Measurements from ENCODE around the gene NISCH.
A peak's percentile ranks its signal among the peaks of the same experiment; 100 is the strongest.

NISCH gene

GRCh38 chr3:52452570-52453221, 2.7 kb upstream of the NISCH start:
- Histone ChIP-seq H3K36me3 (ENCODE audit: insufficient read depth, low read length) (no peaks in the 10 kb centered on the region; the same call in 1 of the 2 replicates), H3K9ac (ENCODE audit: low read depth, low read length, poor library complexity, severe bottlenecking) (no peak overlapping the region), H3K9me3 (ENCODE audit: insufficient read depth, low read depth, low read length) (no peaks in the 10 kb centered on the region), H3K4me3 (ENCODE audit: low read length, poor library complexity, severe bottlenecking) (no peak overlapping the region), H3K4me1 (ENCODE audit: insufficient read depth, low read length, poor library complexity, severe bottlenecking) (peaks cover 21% of the 10 kb centered on the region), H2AFZ (ENCODE audit: low read length) (no peak overlapping the region), H3F3A (ENCODE audit: low read depth) (no peaks in the 10 kb centered on the region), H4K20me1 (ENCODE audit: insufficient read depth, low read length, poor library complexity, severe bottlenecking) (peaks cover 7% of the 10 kb centered on the region), H3K27me3 (ENCODE audit: insufficient read depth, low read length, poor library complexity, severe bottlenecking) (peaks cover 6% of the 10 kb centered on the region), H3K9me2 (replicated peaks; ENCODE audit: low read depth, low read length) (no peaks in the 10 kb centered on the region), H3K79me2 (ENCODE audit: insufficient read depth, low read length) (peaks cover 28% of the 10 kb centered on the region), H3K4me2 (ENCODE audit: low read depth, low read length, poor library complexity, severe bottlenecking) (no peak overlapping the region)
- TF ChIP-seq, protein P1, sequence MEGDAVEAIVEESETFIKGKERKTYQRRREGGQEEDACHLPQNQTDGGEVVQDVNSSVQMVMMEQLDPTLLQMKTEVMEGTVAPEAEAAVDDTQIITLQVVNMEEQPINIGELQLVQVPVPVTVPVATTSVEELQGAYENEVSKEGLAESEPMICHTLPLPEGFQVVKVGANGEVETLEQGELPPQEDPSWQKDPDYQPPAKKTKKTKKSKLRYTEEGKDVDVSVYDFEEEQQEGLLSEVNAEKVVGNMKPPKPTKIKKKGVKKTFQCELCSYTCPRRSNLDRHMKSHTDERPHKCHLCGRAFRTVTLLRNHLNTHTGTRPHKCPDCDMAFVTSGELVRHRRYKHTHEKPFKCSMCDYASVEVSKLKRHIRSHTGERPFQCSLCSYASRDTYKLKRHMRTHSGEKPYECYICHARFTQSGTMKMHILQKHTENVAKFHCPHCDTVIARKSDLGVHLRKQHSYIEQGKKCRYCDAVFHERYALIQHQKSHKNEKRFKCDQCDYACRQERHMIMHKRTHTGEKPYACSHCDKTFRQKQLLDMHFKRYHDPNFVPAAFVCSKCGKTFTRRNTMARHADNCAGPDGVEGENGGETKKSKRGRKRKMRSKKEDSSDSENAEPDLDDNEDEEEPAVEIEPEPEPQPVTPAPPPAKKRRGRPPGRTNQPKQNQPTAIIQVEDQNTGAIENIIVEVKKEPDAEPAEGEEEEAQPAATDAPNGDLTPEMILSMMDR (conservative IDR thresholded peaks at IDR 0.05; ENCODE audit: low read length) = no peak
- TF ChIP-seq EZH2phosphoT487 (IDR thresholded peaks at IDR 0.05; ENCODE audit: borderline replicate concordance) = no peak

DNA sequence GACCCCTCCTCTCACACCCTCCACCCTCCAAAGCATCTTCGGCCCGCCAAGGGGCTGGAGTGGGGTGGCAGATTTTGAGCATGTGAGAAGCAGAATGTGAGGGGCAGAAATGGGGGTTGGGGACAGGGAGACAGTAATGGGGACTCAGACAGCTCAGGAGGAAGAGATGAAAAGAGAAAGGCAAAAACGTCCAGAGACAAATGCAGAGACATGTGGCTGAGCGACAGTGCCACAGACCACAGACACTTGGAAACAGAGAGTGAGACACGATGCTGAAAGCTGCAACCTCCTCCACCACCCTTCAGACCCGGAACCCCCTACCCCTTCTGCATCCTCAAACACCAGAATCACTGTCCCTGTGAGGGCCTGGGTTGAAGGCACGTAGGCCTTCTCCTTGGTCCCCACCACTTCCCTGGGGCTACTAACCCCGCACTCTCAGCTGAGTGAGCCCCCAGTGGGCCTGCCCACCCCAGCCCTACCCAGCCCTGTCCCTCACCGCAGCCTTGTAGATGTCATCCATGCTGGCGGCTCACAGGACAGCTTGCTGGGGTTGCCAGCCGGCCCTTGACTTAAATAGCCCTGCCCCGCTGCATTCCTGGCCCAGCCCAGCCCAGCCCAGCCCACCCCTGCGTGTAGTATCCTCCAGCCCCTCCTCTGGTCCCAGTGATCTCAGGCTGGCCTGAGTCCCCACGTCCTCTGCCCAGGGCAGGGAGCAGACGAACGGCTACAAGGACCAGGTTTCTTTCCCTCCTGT, 1.7 kb upstream of the NISCH start, which contains the start of gene TNNC1:
TSS of gene TNNC1 (minus strand) at position 546 of the 754 bp plus-strand sequence. CDS start at position 520, 26 bp downstream.
- Histone ChIP-seq H3K4me1 (ENCODE audit: insufficient read depth, low read length, poor library complexity, severe bottlenecking) (peaks cover 31% of the 10 kb centered on the region), H3K9me3 (ENCODE audit: insufficient read depth, low read depth, low read length) (no peaks in the 10 kb centered on the region), H4K20me1 (ENCODE audit: insufficient read depth, low read length, poor library complexity, severe bottlenecking) (peaks cover 16% of the 10 kb centered on the region), H3K9me2 (replicated peaks; ENCODE audit: low read depth, low read length) (no peaks in the 10 kb centered on the region), H3K36me3 (ENCODE audit: insufficient read depth, low read length) (peaks cover 9% of the 10 kb centered on the region; the same call in 1 of the 2 replicates), H3K4me3 (ENCODE audit: low read length, poor library complexity, severe bottlenecking) (peak within 1 kb of the TSS; percentile 82), H2AFZ (ENCODE audit: low read length) (peak within 1 kb of the TSS; percentile 90), H3K4me2 (ENCODE audit: low read depth, low read length, poor library complexity, severe bottlenecking) (peak within 1 kb of the TSS; percentile 89), H3K79me2 (ENCODE audit: insufficient read depth, low read length) (peaks cover 38% of the 10 kb centered on the region), H3K9ac (ENCODE audit: low read depth, low read length, poor library complexity, severe bottlenecking) (peak within 1 kb of the TSS; percentile 99), H3F3A (ENCODE audit: low read depth) (no peaks in the 10 kb centered on the region), H3K27me3 (ENCODE audit: insufficient read depth, low read length, poor library complexity, severe bottlenecking) (peaks cover 6% of the 10 kb centered on the region)
- TF ChIP-seq, protein P1 (conservative IDR thresholded peaks at IDR 0.05; ENCODE audit: low read length) = no peak
- no peak for TF ChIP-seq EZH2phosphoT487 (IDR thresholded peaks at IDR 0.05; ENCODE audit: borderline replicate concordance)

GRCh38 chr3:52454250-52454937, 1.0 kb upstream of the NISCH start:
- no peak overlapping the region; the same call in 1 of the 2 replicates for H2AFZ ChIP-seq (ENCODE audit: low read length)
- H4K20me1 ChIP-seq (ENCODE audit: insufficient read depth, low read length, poor library complexity, severe bottlenecking) = peaks cover 20% of the 10 kb centered on the region
- peak overlapping the region; percentile 82 for H3K4me3 ChIP-seq (ENCODE audit: low read length, poor library complexity, severe bottlenecking)

More at GRCh38 chr3:52454250-52454937, 1.0 kb upstream of the NISCH start:
- peak overlapping the region; percentile 89 for H3K4me2 ChIP-seq (ENCODE audit: low read depth, low read length, poor library complexity, severe bottlenecking)
- TF ChIP-seq EZH2phosphoT487 (IDR thresholded peaks at IDR 0.05; ENCODE audit: borderline replicate concordance) = no peak
- TF ChIP-seq, protein P1 (conservative IDR thresholded peaks at IDR 0.05; ENCODE audit: low read length) = no peak
- H3K9me2 ChIP-seq (replicated peaks; ENCODE audit: low read depth, low read length) = no peaks in the 10 kb centered on the region
- H3F3A ChIP-seq (ENCODE audit: low read depth) = no peaks in the 10 kb centered on the region
- H3K9me3 ChIP-seq (ENCODE audit: insufficient read depth, low read depth, low read length) = no peaks in the 10 kb centered on the region
- peaks cover 45% of the 10 kb centered on the region for H3K79me2 ChIP-seq (ENCODE audit: insufficient read depth, low read length)
- peaks cover 36% of the 10 kb centered on the region for H3K4me1 ChIP-seq (ENCODE audit: insufficient read depth, low read length, poor library complexity, severe bottlenecking)
- H3K36me3 ChIP-seq (ENCODE audit: insufficient read depth, low read length) = peaks cover 15% of the 10 kb centered on the region; the same call in 1 of the 2 replicates
- peaks cover 6% of the 10 kb centered on the region for H3K27me3 ChIP-seq (ENCODE audit: insufficient read depth, low read length, poor library complexity, severe bottlenecking)
- peak overlapping the region; percentile 99 for H3K9ac ChIP-seq (ENCODE audit: low read depth, low read length, poor library complexity, severe bottlenecking)
